SKM-1 treated with dmso at 0.1 percent for 144 hours (cell line): ENCODE measurements around the gene ZC3H12D.
"Not testable (repeated sequence)": the region's sequence is repeated elsewhere in the genome, so short reads cannot be mapped to it uniquely, and the experiment has no call there.

Source experiments
- DNase-seq: peaks from one replicate; lab custom pipeline; 2025; ENCODE audit not compliant: unreplicated experiment; lab: John Stamatoyannopoulos, UW

Gene ZC3H12D

GRCh38 chr6:149460249-149460648 lies 24.6 kb downstream of the ZC3H12D start:
- not testable (repeated sequence) for DNase-seq

GRCh38 chr6:149459761-149460160 lies 25.1 kb downstream of the ZC3H12D start:
- DNase-seq = no peak

GRCh38 chr6:149458806-149459205 lies 26.0 kb downstream of the ZC3H12D start:
- DNase-seq = no peak

- DNase-seq = no peak
Measured at GRCh38 chr6:149458196-149458595, 26.6 kb downstream of the ZC3H12D start.

- no peak for DNase-seq
Measured at GRCh38 chr6:149457316-149457884, 27.4 kb downstream of the ZC3H12D start.

- no peak for DNase-seq
Measured at GRCh38 chr6:149456311-149457021, 28.3 kb downstream of the ZC3H12D start.

GRCh38 chr6:149455031-149455732 lies 29.6 kb downstream of the ZC3H12D start:
- DNase-seq = no peak

- no peak for DNase-seq
Measured at GRCh38 chr6:149454346-149454848, 30.4 kb downstream of the ZC3H12D start.

GRCh38 chr6:149453597-149454345 lies 31.0 kb downstream of the ZC3H12D start:
- DNase-seq = no peak

GRCh38 chr6:149452037-149452939 lies 32.5 kb downstream of the ZC3H12D start:
- no peak for DNase-seq

GRCh38 chr6:149451376-149452036 lies 33.3 kb downstream of the ZC3H12D start:
- DNase-seq = no peak

- no peak for DNase-seq
Measured at GRCh38 chr6:149450679-149451375, 34.0 kb downstream of the ZC3H12D start.

- DNase-seq = no peak
Measured at GRCh38 chr6:149449831-149450678, 34.8 kb downstream of the ZC3H12D start.

- no peak for DNase-seq
Measured at GRCh38 chr6:149448821-149449453, 35.9 kb downstream of the ZC3H12D start.

GRCh38 chr6:149446791-149447376 lies 37.9 kb downstream of the ZC3H12D start:
- no peak for DNase-seq

- no peak for DNase-seq
Measured at GRCh38 chr6:149445573-149445972, 39.2 kb downstream of the ZC3H12D start.

GRCh38 chr6:149445095-149445466 lies 39.7 kb downstream of the ZC3H12D start:
- DNase-seq = no peak
